ENCODE results near the gene SPSB4. TPM values are rescaled to one million over a fixed set of nuclear protein-coding genes. Genes with fewer than 3 reads are reported as not detected.
"Not testable (repeated sequence)": the region's sequence is repeated elsewhere in the genome, so short reads cannot be mapped to it uniquely, and the experiment has no call there.

SPSB4 gene
- total RNA-seq, 1 donor from 2014 or later = 2.2 TPM

GRCh38 chr3:141110322-141110721, 59.2 kb downstream of the SPSB4 start:
- no peaks in the 10 kb centered on the region for H3K27me3 ChIP-seq (ENCODE audit: insufficient read depth, low read length)
- no peak for FAIRE-seq
- no peaks in the 10 kb centered on the region for H3K36me3 ChIP-seq (ENCODE audit: insufficient read depth, low read length)
- H3K79me2 ChIP-seq (ENCODE audit: insufficient read depth, low read length) = no peaks in the 10 kb centered on the region
- Mint-ChIP-seq H3K4me3 (ENCODE audit: unreplicated experiment) (no peak overlapping the region), H3K9me3 (ENCODE audit: unreplicated experiment) (no peaks in the 10 kb centered on the region), H3K27ac (ENCODE audit: unreplicated experiment) (no peak overlapping the region), H3K27me3 (ENCODE audit: low read depth, unreplicated experiment) (peaks cover under 1% of the 10 kb centered on the region), H3K36me3 (ENCODE audit: low read depth, unreplicated experiment) (peaks cover 3% of the 10 kb centered on the region), H3K4me1 (ENCODE audit: low read depth, unreplicated experiment) (no peaks in the 10 kb centered on the region)
- no peaks in the 10 kb centered on the region for H4K20me1 ChIP-seq (ENCODE audit: insufficient read depth, low read length)
- H3K4me1 ChIP-seq (ENCODE audit: insufficient read depth, low read length) = no peaks in the 10 kb centered on the region
- no peak for TF ChIP-seq CTCF (IDR thresholded peaks at IDR 0.05; ENCODE audit: insufficient read depth, low read depth, low read length)
- TF ChIP-seq EZH2 (IDR thresholded peaks at IDR 0.05; ENCODE audit: insufficient read depth, low read length) = no peak
- H2AFZ ChIP-seq (ENCODE audit: low read depth, low read length) = no peak overlapping the region
- H3K4me2 ChIP-seq (ENCODE audit: low read length) = no peak overlapping the region
- DNase-seq (ENCODE audit: low read depth) = no peak
- H3K4me3 ChIP-seq (ENCODE audit: insufficient read depth, low read depth, low read length) = no peak overlapping the region
- H3K9ac ChIP-seq (ENCODE audit: low read length) = no peak overlapping the region
- no peak overlapping the region for H3K27ac ChIP-seq (ENCODE audit: low read depth, low read length)
- H3K9me3 ChIP-seq (ENCODE audit: insufficient read depth, low read depth, low read length) = peaks cover 5% of the 10 kb centered on the region

GRCh38 chr3:141111364-141112155, 60.4 kb downstream of the SPSB4 start:
- Mint-ChIP-seq H3K36me3 (ENCODE audit: low read depth, unreplicated experiment) (peaks cover 3% of the 10 kb centered on the region), H3K4me1 (ENCODE audit: low read depth, unreplicated experiment) (no peaks in the 10 kb centered on the region), H3K9me3 (ENCODE audit: unreplicated experiment) (no peaks in the 10 kb centered on the region), H3K27ac (ENCODE audit: unreplicated experiment) (no peak overlapping the region), H3K27me3 (ENCODE audit: low read depth, unreplicated experiment) (peaks cover 2% of the 10 kb centered on the region), H3K4me3 (ENCODE audit: unreplicated experiment) (no peak overlapping the region)
- Histone ChIP-seq H3K4me1 (ENCODE audit: insufficient read depth, low read length) (no peaks in the 10 kb centered on the region), H3K4me2 (ENCODE audit: low read length) (no peak overlapping the region), H3K79me2 (ENCODE audit: insufficient read depth, low read length) (no peaks in the 10 kb centered on the region), H3K27ac (ENCODE audit: low read depth, low read length) (no peak overlapping the region), H3K9ac (ENCODE audit: low read length) (no peak overlapping the region), H2AFZ (ENCODE audit: low read depth, low read length) (no peak overlapping the region), H3K36me3 (ENCODE audit: insufficient read depth, low read length) (no peaks in the 10 kb centered on the region), H4K20me1 (ENCODE audit: insufficient read depth, low read length) (no peaks in the 10 kb centered on the region), H3K9me3 (ENCODE audit: insufficient read depth, low read depth, low read length) (peaks cover 5% of the 10 kb centered on the region), H3K4me3 (ENCODE audit: insufficient read depth, low read depth, low read length) (no peak overlapping the region), H3K27me3 (ENCODE audit: insufficient read depth, low read length) (no peaks in the 10 kb centered on the region)
- TF ChIP-seq EZH2 (IDR thresholded peaks at IDR 0.05; ENCODE audit: insufficient read depth, low read length) (no peak), CTCF (IDR thresholded peaks at IDR 0.05; ENCODE audit: insufficient read depth, low read depth, low read length) (no peak)
- DNase-seq (ENCODE audit: low read depth) = no peak
- no peak for FAIRE-seq

- Histone ChIP-seq H3K27me3 (ENCODE audit: insufficient read depth, low read length) (no peaks in the 10 kb centered on the region), H3K9me3 (ENCODE audit: insufficient read depth, low read depth, low read length) (peaks cover 5% of the 10 kb centered on the region), H3K4me2 (ENCODE audit: low read length) (no peak overlapping the region), H3K36me3 (ENCODE audit: insufficient read depth, low read length) (no peaks in the 10 kb centered on the region), H3K27ac (ENCODE audit: low read depth, low read length) (no peak overlapping the region), H4K20me1 (ENCODE audit: insufficient read depth, low read length) (no peaks in the 10 kb centered on the region), H2AFZ (ENCODE audit: low read depth, low read length) (no peak overlapping the region), H3K9ac (ENCODE audit: low read length) (no peak overlapping the region), H3K4me3 (ENCODE audit: insufficient read depth, low read depth, low read length) (no peak overlapping the region), H3K4me1 (ENCODE audit: insufficient read depth, low read length) (no peaks in the 10 kb centered on the region), H3K79me2 (ENCODE audit: insufficient read depth, low read length) (no peaks in the 10 kb centered on the region)
- Mint-ChIP-seq H3K4me1 (ENCODE audit: low read depth, unreplicated experiment) (no peaks in the 10 kb centered on the region), H3K27me3 (ENCODE audit: low read depth, unreplicated experiment) (peaks cover 3% of the 10 kb centered on the region), H3K4me3 (ENCODE audit: unreplicated experiment) (no peak overlapping the region), H3K27ac (ENCODE audit: unreplicated experiment) (no peak overlapping the region), H3K36me3 (ENCODE audit: low read depth, unreplicated experiment) (peaks cover 3% of the 10 kb centered on the region), H3K9me3 (ENCODE audit: unreplicated experiment) (no peaks in the 10 kb centered on the region)
- no peak for FAIRE-seq
- no peak for DNase-seq (ENCODE audit: low read depth)
- no peak for TF ChIP-seq EZH2 (IDR thresholded peaks at IDR 0.05; ENCODE audit: insufficient read depth, low read length)
Observed at GRCh38 chr3:141112686-141113297, 61.6 kb downstream of the SPSB4 start.

- H3K9ac ChIP-seq (ENCODE audit: low read length); H3K27me3 ChIP-seq (ENCODE audit: insufficient read depth, low read length); H3K4me3 ChIP-seq (ENCODE audit: insufficient read depth, low read depth, low read length); H3K36me3 ChIP-seq (ENCODE audit: insufficient read depth, low read length); H3K27me3 Mint-ChIP-seq (ENCODE audit: low read depth, unreplicated experiment); H4K20me1 ChIP-seq (ENCODE audit: insufficient read depth, low read length); H3K79me2 ChIP-seq (ENCODE audit: insufficient read depth, low read length); H3K4me1 ChIP-seq (ENCODE audit: insufficient read depth, low read length); DNase-seq (ENCODE audit: low read depth); H3K27ac Mint-ChIP-seq (ENCODE audit: unreplicated experiment); H3K4me3 Mint-ChIP-seq (ENCODE audit: unreplicated experiment); H3K4me1 Mint-ChIP-seq (ENCODE audit: low read depth, unreplicated experiment); H2AFZ ChIP-seq (ENCODE audit: low read depth, low read length); H3K4me2 ChIP-seq (ENCODE audit: low read length); H3K36me3 Mint-ChIP-seq (ENCODE audit: low read depth, unreplicated experiment); FAIRE-seq; H3K27ac ChIP-seq (ENCODE audit: low read depth, low read length); H3K9me3 Mint-ChIP-seq (ENCODE audit: unreplicated experiment); H3K9me3 ChIP-seq (ENCODE audit: insufficient read depth, low read depth, low read length): not testable (repeated sequence)
Observed at GRCh38 chr3:141113680-141114079, 62.5 kb downstream of the SPSB4 start.
